Stimulated activated CD8-positive, alpha-beta memory T cell treated with anti-CD3 and anti-CD28 coated beads, Interleukin-15, amount 100 ng/mL, for 48 hours (primary cell): ENCODE data around the gene POU6F1.

Experiments
- DNase-seq, 2 donors: peaks; one replicate each; pipeline ENCODE4 v3.0.0-alpha.2; 2020; ENCODE audit warnings: low read depth in 2 of 2

POU6F1 gene

DNA sequence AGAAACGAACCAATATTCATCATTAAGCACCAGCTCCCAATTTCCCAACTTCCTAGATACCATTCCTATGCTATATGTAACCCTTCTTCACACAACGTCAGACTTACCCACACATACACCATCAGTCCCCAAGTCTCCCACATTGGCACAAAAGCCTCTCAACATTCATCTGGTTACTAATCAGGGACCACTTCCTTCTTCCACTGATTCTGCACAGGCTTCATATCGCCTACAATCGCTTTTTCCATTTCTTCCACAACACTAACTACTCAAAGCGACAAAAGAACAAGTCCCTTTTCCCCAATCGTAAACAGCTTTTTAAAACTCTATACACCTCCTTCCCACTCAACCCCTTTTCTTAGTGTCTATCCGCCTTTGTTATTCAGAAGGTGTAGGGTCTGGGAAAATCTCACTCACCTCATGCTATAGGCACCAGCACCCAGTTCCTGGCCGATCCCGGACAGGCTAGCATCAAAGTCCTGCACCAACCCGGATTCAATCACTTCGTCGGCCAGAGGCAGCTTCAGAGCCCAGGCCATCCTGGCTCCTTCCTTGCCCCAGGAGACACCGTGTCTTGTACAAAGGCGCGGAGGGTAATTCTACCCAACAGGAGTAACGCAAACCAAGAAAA is 45.9 kb downstream of the POU6F1 start:
- DNase-seq: no peak

DNA sequence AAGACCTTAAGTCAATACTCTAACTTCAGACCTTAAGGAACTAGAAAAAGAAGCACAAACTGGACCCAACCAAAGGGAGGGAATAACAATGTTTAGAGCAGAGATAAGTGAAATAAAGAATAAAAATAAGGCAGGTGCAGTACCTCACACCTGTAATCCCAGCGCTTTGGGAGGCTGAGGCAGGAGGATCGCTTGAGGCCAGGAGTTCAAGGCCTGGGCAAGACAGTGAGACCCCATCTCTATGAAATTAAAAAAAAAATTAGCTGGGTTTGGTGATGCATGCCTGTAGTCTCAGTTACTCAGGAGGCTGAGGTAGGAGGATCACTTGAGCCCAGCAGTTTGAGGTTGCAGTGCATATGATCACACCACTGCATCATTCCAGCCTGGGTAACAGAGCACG is 54.1 kb downstream of the POU6F1 start:
- no peak for DNase-seq

GRCh38 chr12:51162217-51162616 is 55.6 kb downstream of the POU6F1 start:
- no peak for DNase-seq

GRCh38 chr12:51160814-51161459 is 56.9 kb downstream of the POU6F1 start:
- DNase-seq: no peak

DNA sequence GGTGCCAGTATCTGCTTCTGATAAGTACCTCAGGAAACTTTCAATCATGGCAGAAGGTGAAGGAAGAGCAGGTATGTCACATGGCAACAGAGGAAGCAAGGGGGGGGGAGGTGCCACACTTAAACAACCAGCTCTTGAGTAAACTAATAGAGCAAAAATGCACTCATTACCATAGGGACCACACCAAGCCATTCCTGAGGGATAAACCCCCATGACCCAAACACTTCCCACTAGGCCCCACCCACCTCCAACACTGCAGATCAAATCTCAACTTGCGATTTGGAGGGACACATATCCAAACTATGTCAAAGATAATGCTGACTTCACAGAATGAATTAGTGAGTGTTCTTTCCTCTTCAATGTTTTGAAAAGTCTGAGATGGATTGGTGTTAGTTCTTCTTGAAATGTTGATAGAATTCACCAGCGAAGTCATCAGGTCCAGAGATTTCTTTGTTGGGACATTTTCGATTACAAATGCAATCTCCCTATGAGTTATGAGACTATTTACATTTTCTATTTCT is 61.6 kb downstream of the POU6F1 start:
- DNase-seq: no peak

DNA sequence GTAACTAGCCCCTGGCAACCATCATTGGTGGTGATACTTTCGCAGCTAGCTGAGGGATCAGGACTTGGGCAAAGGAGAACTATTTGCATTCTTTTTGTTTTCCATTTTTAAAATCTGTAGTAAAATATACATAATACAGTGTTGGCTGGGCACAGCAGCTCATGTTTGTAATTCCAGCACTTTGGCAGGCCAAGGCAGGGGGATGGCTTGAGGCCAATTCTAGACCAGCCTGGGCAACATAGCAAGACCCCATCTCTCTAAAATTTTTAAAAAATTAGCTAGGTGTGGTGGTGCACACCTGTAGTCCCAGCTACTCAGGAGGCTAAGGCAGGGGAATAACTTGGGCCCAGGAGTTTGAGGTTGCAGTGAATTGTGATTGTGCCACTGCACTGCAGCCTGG is 64.9 kb downstream of the POU6F1 start:
- DNase-seq: no peak

DNA sequence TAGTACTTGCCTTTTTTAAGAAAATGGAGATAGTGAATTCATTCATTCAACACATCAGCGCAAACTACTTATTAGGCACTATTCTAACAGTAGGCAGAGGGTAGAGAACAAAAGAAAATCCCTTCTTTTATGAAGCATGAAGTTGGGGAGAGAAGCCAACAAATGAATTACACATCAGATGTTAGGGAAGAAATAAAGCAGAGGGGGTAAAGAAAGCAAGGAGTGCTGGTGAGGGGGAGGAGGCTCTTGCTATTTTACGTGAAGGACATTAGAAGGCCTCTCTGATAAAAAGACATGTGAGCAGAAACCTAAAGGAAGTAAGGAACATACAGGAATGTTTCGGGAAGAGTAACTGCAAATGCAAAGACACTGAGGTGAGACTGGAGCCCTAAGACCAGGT is 67.1 kb downstream of the POU6F1 start:
- no peak for DNase-seq

DNA sequence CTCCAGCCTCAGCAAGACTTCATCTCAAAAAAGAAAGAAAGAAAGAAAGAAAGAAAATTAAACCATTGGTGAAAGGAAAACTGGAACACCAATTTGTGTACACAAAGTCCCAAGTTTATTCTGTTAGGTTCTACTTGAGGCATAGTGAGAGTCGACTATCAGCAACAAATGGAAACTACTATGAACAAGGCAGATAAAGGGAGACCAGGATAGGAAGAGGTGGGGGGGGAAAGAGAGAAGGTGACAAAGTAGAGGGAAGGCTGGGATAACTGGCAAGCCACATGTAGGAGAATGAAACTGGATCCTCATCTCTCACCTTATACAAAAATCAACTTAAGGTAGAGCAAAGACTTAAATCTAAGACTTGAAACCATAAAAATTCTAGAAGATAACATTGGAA is 70.6 kb downstream of the POU6F1 start:
- no peak for DNase-seq

DNA sequence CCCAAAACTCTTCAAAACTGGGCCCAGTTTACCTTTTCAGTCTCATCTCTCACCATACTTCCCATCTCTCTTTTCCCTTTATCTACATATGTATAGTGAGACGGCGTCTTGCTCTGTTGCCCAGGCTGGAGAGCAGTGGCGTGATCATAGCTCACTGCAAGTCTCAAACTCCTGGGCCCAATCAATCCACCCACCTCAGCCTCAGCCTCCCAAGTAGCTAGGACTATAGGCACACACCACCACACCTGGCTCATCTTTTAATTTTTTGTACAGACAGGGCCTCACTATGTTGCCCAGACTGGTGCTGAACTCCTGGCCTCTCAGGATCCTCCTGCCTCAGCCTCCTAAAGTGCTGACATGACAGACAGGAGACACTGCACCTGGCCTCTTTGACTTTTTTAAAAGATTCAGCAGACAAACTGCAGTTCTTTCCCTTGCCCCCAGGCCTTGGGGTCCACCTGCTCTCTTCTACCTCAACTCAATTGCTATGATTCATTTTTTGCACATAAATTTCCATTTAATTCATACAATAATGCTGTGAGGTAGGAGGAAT is 78.5 kb downstream of the POU6F1 start:
- DNase-seq: no peak
